NT2/D1 (cell line): ENCODE measurements around the gene SMOC2.

Experiments used
- DNase-seq: peaks from one replicate; pipeline ENCODE4 v3.0.0-alpha.2; 2011; ENCODE audit warnings: low read depth, low spot score
- H3K27me3 ChIP-seq: 2 replicates; pipeline ENCODE4 v1.6.0; 2011; ENCODE audit warnings: mild to moderate bottlenecking; ENCODE audit not compliant: insufficient read length, insufficient read depth
- H3K36me3 ChIP-seq: 2 replicates; pipeline ENCODE4 v1.6.1; 2011; ENCODE audit warnings: mild to moderate bottlenecking, low read length, mixed read lengths; ENCODE audit not compliant: insufficient read depth, insufficient read length
- H3K4me1 ChIP-seq: 2 replicates; pipeline ENCODE4 v1.5.1; 2011; ENCODE audit not compliant: insufficient read depth, insufficient read length
- H3K4me3 ChIP-seq: 2 replicates; pipeline ENCODE4 v1.5.1; 2011; ENCODE audit warnings: low read depth; ENCODE audit not compliant: insufficient read length
- H3K9ac ChIP-seq: 2 replicates; pipeline ENCODE4 v1.6.0; 2011; ENCODE audit warnings: low read depth; ENCODE audit not compliant: insufficient read length
- H3K9me3 ChIP-seq: 2 replicates; pipeline ENCODE4 v1.5.1; 2011; ENCODE audit warnings: mild to moderate bottlenecking, low read length; ENCODE audit not compliant: insufficient read depth
- SUZ12 ChIP-seq: IDR thresholded peaks from 2 replicates; pipeline ENCODE4 v1.6.1; 2011; ENCODE audit not compliant: insufficient read length, insufficient read depth; ENCODE audit errors: extremely low read depth
- YY1 ChIP-seq: IDR thresholded peaks from 2 replicates; pipeline ENCODE4 v1.6.1; 2011; ENCODE audit not compliant: insufficient read length, insufficient read depth
- ZNF274 ChIP-seq: IDR thresholded peaks from 2 replicates; pipeline ENCODE4 v1.6.1; 2011; ENCODE audit warnings: mild to moderate bottlenecking, low read depth, low read length

SMOC2 gene

GRCh38 chr6:168584671-168585070 lies 143.7 kb downstream of the SMOC2 start:
- H3K27me3 ChIP-seq, result no peaks in the 10 kb centered on the region
- H3K4me1 ChIP-seq, result no peaks in the 10 kb centered on the region
- H3K9me3 ChIP-seq, result no peaks in the 10 kb centered on the region
- TF ChIP-seq YY1, result no peak
- no peak for TF ChIP-seq ZNF274
- TF ChIP-seq SUZ12, result no peak
- no peak overlapping the region for H3K4me3 ChIP-seq
- no peaks in the 10 kb centered on the region for H3K36me3 ChIP-seq
- no peak overlapping the region for H3K9ac ChIP-seq
- no peak for DNase-seq

- Histone ChIP-seq H3K9me3 (no peaks in the 10 kb centered on the region), H3K9ac (no peak overlapping the region), H3K27me3 (no peaks in the 10 kb centered on the region), H3K36me3 (no peaks in the 10 kb centered on the region), H3K4me3 (no peak overlapping the region), H3K4me1 (no peaks in the 10 kb centered on the region)
- no peak for DNase-seq
- TF ChIP-seq YY1 (no peak), SUZ12 (no peak), ZNF274 (no peak)
Measured at GRCh38 chr6:168585441-168585840, 144.5 kb downstream of the SMOC2 start.

DNA sequence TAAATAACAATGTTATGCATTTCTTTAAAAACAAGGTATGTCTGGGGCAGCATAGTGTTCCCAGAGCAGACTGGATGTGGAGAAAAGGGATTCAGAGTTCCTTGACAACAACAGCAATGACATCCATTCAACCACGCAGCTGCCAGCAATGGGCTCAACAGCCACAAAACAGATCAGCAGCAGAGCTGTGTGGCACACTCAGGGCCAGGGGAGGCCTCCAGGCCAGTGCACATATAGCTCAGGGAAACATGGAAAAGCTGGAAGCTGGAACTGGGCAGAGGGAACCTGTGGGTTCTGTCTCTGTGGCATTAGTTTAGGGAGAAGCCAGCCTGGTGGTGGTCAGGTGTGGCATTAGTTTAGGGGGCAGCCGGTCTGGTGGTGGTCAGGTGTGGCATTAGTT lies 148.3 kb downstream of the SMOC2 start:
- no peak overlapping the region for H3K9ac ChIP-seq
- no peaks in the 10 kb centered on the region for H3K9me3 ChIP-seq
- H3K27me3 ChIP-seq, result no peaks in the 10 kb centered on the region
- H3K4me1 ChIP-seq, result no peaks in the 10 kb centered on the region
- no peak overlapping the region for H3K4me3 ChIP-seq
- H3K36me3 ChIP-seq, result no peaks in the 10 kb centered on the region
- TF ChIP-seq SUZ12 (no peak), ZNF274 (no peak), YY1 (no peak)
- DNase-seq, result no peak

DNA sequence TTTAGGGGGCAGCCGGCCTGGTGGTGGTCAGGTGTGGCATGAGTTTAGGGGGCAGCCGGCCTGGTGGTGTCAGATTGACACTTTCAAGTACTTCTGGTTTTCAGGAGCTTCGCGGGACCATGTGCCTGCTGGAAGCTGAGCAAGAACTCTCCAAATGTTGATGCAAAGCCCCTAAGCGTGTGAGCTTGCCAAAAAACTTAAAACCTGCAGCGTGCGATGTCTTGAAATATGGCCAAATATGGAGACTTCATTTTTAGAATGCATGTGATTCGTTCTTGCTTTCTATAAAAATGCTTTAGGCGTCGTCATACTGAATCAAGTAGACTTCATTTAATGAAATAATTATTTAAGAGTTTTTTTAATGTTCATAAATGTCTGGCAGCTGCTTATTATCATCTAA lies 149.4 kb downstream of the SMOC2 start:
- Histone ChIP-seq H3K36me3 (no peaks in the 10 kb centered on the region), H3K4me3 (no peak overlapping the region), H3K9ac (no peak overlapping the region), H3K27me3 (no peaks in the 10 kb centered on the region), H3K9me3 (no peaks in the 10 kb centered on the region), H3K4me1 (no peaks in the 10 kb centered on the region)
- no peak for DNase-seq
- no peak for TF ChIP-seq ZNF274
- no peak for TF ChIP-seq YY1
- TF ChIP-seq SUZ12, result no peak

- H3K36me3 ChIP-seq, result no peaks in the 10 kb centered on the region
- no peaks in the 10 kb centered on the region for H3K9me3 ChIP-seq
- TF ChIP-seq SUZ12 (no peak), YY1 (no peak), ZNF274 (no peak)
- H3K4me1 ChIP-seq, result no peaks in the 10 kb centered on the region
- DNase-seq, result no peak
- no peaks in the 10 kb centered on the region for H3K27me3 ChIP-seq
- no peak overlapping the region for H3K4me3 ChIP-seq
- no peak overlapping the region for H3K9ac ChIP-seq
Measured at GRCh38 chr6:168596344-168596743, 155.4 kb downstream of the SMOC2 start.

DNA sequence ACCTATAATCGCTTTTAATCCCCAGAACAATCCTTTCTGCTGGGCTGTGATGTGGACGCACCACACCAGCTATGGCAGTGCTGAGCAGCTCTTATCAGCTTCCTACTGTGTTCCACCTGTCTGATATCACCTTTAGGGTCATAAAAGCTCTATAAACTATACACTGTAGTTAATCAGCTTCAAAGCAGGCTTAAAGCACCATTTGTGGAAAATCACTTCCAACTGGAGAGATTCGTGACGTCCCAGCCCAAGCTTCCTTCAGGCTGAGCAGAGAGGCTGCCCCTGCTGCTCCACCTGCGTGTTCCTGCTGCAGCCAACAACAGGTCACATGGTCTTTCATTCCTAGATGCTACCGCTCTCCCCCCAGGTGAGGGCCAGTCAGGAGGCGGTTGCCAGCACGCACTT lies 156.5 kb downstream of the SMOC2 start:
- DNase-seq, result no peak
- no peaks in the 10 kb centered on the region for H3K36me3 ChIP-seq
- TF ChIP-seq SUZ12 (no peak), ZNF274 (no peak), YY1 (no peak)
- H3K27me3 ChIP-seq, result no peaks in the 10 kb centered on the region
- H3K9me3 ChIP-seq, result no peaks in the 10 kb centered on the region
- no peaks in the 10 kb centered on the region for H3K4me1 ChIP-seq
- H3K4me3 ChIP-seq, result no peak overlapping the region
- no peak overlapping the region for H3K9ac ChIP-seq

GRCh38 chr6:168598251-168599117 lies 157.5 kb downstream of the SMOC2 start:
- H3K4me3 ChIP-seq, result no peak overlapping the region
- TF ChIP-seq ZNF274 (no peak), SUZ12 (no peak), YY1 (no peak)
- no peaks in the 10 kb centered on the region for H3K27me3 ChIP-seq
- no peaks in the 10 kb centered on the region for H3K36me3 ChIP-seq
- no peaks in the 10 kb centered on the region for H3K4me1 ChIP-seq
- no peak overlapping the region for H3K9ac ChIP-seq
- DNase-seq, result no peak
- H3K9me3 ChIP-seq, result no peaks in the 10 kb centered on the region
